ENCODE results near the gene SELPLG. TPM values are rescaled to one million over a fixed set of nuclear protein-coding genes. Genes with fewer than 3 reads are reported as not detected.
"Not testable (repeated sequence)": the region's sequence is repeated elsewhere in the genome, so short reads cannot be mapped to it uniquely, and the experiment has no call there.

Gene SELPLG
- total and polyA plus RNA-seq, 3 donors from 2014 or later, result 1.1 to 10.4 (median 2.7) TPM

GRCh38 chr12:108665608-108666202 is 32.0 kb upstream of the SELPLG start:
- no peaks in the 10 kb centered on the region for H3K27me3 ChIP-seq
- 77 to 80% methylated on average over 6 of the region's 6 CpGs for whole genome bisulfite sequencing, 2 donors
- no peak overlapping the region for H3K4me3 ChIP-seq
- H3K4me1 ChIP-seq, result peaks cover 19% of the 10 kb centered on the region
- TF ChIP-seq, protein P1, sequence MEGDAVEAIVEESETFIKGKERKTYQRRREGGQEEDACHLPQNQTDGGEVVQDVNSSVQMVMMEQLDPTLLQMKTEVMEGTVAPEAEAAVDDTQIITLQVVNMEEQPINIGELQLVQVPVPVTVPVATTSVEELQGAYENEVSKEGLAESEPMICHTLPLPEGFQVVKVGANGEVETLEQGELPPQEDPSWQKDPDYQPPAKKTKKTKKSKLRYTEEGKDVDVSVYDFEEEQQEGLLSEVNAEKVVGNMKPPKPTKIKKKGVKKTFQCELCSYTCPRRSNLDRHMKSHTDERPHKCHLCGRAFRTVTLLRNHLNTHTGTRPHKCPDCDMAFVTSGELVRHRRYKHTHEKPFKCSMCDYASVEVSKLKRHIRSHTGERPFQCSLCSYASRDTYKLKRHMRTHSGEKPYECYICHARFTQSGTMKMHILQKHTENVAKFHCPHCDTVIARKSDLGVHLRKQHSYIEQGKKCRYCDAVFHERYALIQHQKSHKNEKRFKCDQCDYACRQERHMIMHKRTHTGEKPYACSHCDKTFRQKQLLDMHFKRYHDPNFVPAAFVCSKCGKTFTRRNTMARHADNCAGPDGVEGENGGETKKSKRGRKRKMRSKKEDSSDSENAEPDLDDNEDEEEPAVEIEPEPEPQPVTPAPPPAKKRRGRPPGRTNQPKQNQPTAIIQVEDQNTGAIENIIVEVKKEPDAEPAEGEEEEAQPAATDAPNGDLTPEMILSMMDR (IDR thresholded peaks at IDR 0.05), result no peak
- TF ChIP-seq POLR2A (IDR thresholded peaks at IDR 0.05), result no peak
- H3K36me3 ChIP-seq (ENCODE audit: low read depth, missing control alignments), result no peaks in the 10 kb centered on the region
- intact Hi-C loops (cut with DNase I; ENCODE audit: low total_unique reads), result loop anchor here (10.0 kb wide), 2 partner anchors 139 to 189 kb away; partner anchors contain the start of gene SSH1
- no peaks in the 10 kb centered on the region for H3K9me3 ChIP-seq
- no peak for DNase-seq
- H3K27ac ChIP-seq, result peak overlapping the region; percentile 28 to 66

DNA sequence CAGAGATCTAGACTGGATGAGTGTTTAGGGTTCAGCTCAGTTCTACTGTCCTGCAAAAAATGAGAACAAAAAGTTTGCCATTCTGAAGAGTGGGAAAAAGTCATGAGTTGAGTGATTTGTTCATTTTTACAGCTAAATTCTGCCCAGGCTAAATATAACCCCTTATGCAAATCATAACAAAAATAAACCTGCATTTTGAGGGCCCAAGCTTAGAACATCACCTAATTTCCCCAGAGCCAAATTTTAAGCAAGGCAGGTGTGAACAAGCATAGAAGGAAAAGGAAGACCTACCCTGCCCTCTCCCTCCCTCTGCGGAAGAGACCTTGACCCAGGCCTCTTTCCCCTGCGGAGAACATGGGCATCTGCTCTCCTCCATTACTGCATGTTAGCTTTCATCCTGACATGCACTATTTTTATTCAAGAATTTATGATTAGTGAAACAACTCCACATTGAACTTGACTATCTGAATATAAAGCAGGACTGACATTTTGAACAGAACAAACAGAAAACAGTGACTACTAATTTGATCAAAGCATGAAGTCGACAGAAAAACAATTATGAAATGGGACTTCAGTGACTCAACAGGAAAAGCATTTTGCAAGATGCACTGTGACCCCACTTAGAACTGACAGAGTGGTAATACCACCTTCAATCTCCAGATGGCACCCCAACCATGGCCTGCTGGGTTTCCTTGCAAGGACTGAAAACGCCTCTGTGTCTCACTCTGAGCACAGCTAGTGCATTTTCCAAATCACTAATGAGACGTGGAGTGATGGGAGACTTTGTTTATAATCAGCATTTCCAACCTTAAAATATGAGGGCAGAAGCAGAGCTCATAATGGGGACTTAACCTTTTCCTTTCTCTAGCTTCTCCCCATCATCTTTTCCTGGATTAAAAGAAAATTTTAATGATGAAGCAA is 30.9 kb upstream of the SELPLG start:
- peak; percentile 90 for DNase-seq
- peak overlapping the region; percentile 28 to 66 for H3K27ac ChIP-seq
- H3K27me3 ChIP-seq, result no peaks in the 10 kb centered on the region
- peaks cover 19% of the 10 kb centered on the region for H3K4me1 ChIP-seq
- TF ChIP-seq, protein P1 (IDR thresholded peaks at IDR 0.05), result peak; percentile 85 to 95 (median 90)
- no peak for TF ChIP-seq POLR2A (IDR thresholded peaks at IDR 0.05)
- intact Hi-C loops (cut with DNase I; ENCODE audit: low total_unique reads), result loop anchor here (10.0 kb wide), 2 partner anchors 140 to 190 kb away; partner anchors contain the start of gene SSH1
- no peaks in the 10 kb centered on the region for H3K9me3 ChIP-seq
- H3K4me3 ChIP-seq, result no peak overlapping the region
- no peaks in the 10 kb centered on the region for H3K36me3 ChIP-seq (ENCODE audit: low read depth, missing control alignments)
- WGBS, 2 donors, result 21 to 35% methylated on average over 5 of the region's 5 CpGs

GRCh38 chr12:108663324-108664015 is 29.8 kb upstream of the SELPLG start:
- 96% methylated on average over 4 of the region's 4 CpGs for WGBS, 2 donors
- Histone ChIP-seq H3K36me3 (ENCODE audit: low read depth, missing control alignments) (no peaks in the 10 kb centered on the region), H3K27ac (peak overlapping the region in 1 of 2 donors; percentile 66), H3K9me3 (no peaks in the 10 kb centered on the region), H3K4me1 (peaks cover 19% of the 10 kb centered on the region), H3K27me3 (no peaks in the 10 kb centered on the region), H3K4me3 (no peak overlapping the region)
- no peak for DNase-seq
- intact Hi-C loops (cut with DNase I; ENCODE audit: low total_unique reads), result loop anchor here (10.0 kb wide), 2 partner anchors 141 to 191 kb away; partner anchors contain the start of gene SSH1
- TF ChIP-seq, protein P1 (IDR thresholded peaks at IDR 0.05), result no peak
- no peak for TF ChIP-seq POLR2A (IDR thresholded peaks at IDR 0.05)

- H3K27ac ChIP-seq; DNase-seq; H3K4me3 ChIP-seq; H3K36me3 ChIP-seq (ENCODE audit: low read depth, missing control alignments); H3K4me1 ChIP-seq; intact Hi-C loops (cut with DNase I; ENCODE audit: low total_unique reads); H3K9me3 ChIP-seq; H3K27me3 ChIP-seq: not testable (repeated sequence)
- 93 to 98% methylated on average over 4 of the region's 4 CpGs for WGBS, 2 donors
Measured at GRCh38 chr12:108658115-108658514, 24.4 kb upstream of the SELPLG start.

All from testis (tissue), 3 donors.